A549 (cell line): Measurements from ENCODE around the gene SLC6A18.

ENCODE experiments used
- CEBPB ChIP-seq, 2 experiments: fragments of >200 bp in 1 of 2; sonication (Bioruptor Twin) in 1 of 2; formaldehyde crosslinking in 1 of 2; IDR thresholded peaks; 2 replicates each; pipeline ENCODE4 v1.6.1; 2012 to 2016
- CHD4 ChIP-seq: fragments of 200-600 bp; sonication (generic); IDR thresholded peaks from 2 replicates; pipeline ENCODE4 v1.6.1; 2016; ENCODE audit warnings: antibody characterized with exemption, mild to moderate bottlenecking, borderline replicate concordance
- GATA3 ChIP-seq: IDR thresholded peaks from 2 replicates; pipeline ENCODE4 v1.6.1; 2012; ENCODE audit warnings: borderline replicate concordance
- JUN ChIP-seq, 2 experiments: fragments of >200 bp; sonication (Bioruptor Twin); formaldehyde crosslinking; IDR thresholded peaks; 2 replicates in 1 of 2; 3 replicates in 1 of 2; pipeline ENCODE4 v1.6.1; 2016 to 2017
- JUNB ChIP-seq: fragments of >200 bp; sonication (Bioruptor Twin); formaldehyde crosslinking; IDR thresholded peaks from 2 replicates; pipeline ENCODE4 v1.6.1; 2016
- MAFK ChIP-seq: fragments of 450-650 bp; IDR thresholded peaks from 2 replicates; pipeline ENCODE4 v1.6.1; 2014; ENCODE audit not compliant: partially characterized antibody
- NR3C1 ChIP-seq: fragments of >200 bp; sonication (Bioruptor Twin); formaldehyde crosslinking; IDR thresholded peaks from 3 replicates; pipeline ENCODE4 v1.6.1; 2017
- POLR2A ChIP-seq: IDR thresholded peaks from 2 replicates; pipeline ENCODE4 v1.6.1; 2012; ENCODE audit warnings: mild to moderate bottlenecking, low read length
- RAD21 ChIP-seq, 2 experiments: fragments of >200 bp in 1 of 2; sonication (Bioruptor Twin) in 1 of 2; formaldehyde crosslinking in 1 of 2; IDR thresholded peaks in 1 of 2; conservative IDR thresholded peaks in 1 of 2; 2 replicates in 1 of 2; 3 replicates in 1 of 2; pipeline ENCODE4 v1.6.1; 2012 to 2018; ENCODE audit warnings: inconsistent platforms in 1 of 2
- SMC3 ChIP-seq: fragments of >200 bp; sonication (Bioruptor Twin); formaldehyde crosslinking; IDR thresholded peaks from 3 replicates; pipeline ENCODE4 v1.6.1; 2018; ENCODE audit warnings: inconsistent platforms
- TF ChIP-seq, protein P1 (sequence below): fragments of >200 bp; sonication (Bioruptor Twin); formaldehyde crosslinking; IDR thresholded peaks from 3 replicates; pipeline ENCODE4 v1.5.1; 2016
- TF ChIP-seq, protein P2 (sequence below): fragments of 450-650 bp; IDR thresholded peaks from 2 replicates; pipeline ENCODE4 v1.6.1; 2014; ENCODE audit warnings: antibody characterized with exemption
- TF ChIP-seq, protein P3 (sequence below): IDR thresholded peaks from 2 replicates; pipeline ENCODE4 v1.6.1; 2012

DNA sequence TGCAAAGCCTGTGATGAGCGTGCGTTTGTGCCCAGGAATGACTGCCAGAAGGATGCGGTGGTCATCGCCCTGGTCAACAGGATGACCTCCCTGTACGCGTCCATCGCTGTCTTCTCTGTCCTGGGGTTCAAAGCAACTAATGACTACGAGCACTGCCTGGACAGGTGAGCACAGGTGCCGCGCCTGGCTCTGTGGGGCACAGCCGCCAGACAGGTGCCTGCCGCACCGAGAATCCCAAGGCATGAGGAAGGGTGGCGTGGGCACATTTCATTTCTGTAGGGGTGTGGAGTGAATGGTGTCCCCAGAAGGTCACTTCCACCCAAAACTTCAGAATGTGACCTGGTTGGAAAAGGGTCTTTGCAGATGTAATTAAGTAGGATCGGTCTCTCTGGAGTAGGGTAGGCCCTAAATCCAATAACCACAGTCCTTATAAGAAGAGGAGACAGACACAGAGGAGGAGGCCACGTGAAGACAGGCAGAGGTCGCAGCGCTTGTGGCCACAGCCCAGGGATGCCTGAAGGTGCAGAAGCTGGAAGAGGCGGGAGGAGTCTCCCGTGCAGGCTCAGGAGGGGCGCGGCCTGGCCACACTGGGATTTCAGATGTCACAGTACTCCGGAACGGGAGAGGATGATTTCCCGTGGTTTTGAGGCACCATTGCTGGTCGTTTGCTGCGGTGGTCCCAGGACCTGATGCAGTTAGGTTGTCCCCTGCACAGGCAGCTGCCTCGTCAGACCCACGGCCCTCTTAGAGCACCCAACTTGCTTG is 15.5 kb downstream of the SLC6A18 start:
- TF ChIP-seq JUN (IDR thresholded peaks at IDR 0.05) (no peak), SMC3 (no peak), POLR2A (no peak), CEBPB (IDR thresholded peaks at IDR 0.05) (no peak), RAD21 (conservative IDR thresholded peaks at IDR 0.05 in 1 of 2, IDR thresholded peaks at IDR 0.05 in 1 of 2) (no peak), NR3C1 (no peak), MAFK (no peak), CHD4 (no peak), GATA3 (no peak), JUNB (no peak)
- TF ChIP-seq, protein P1, sequence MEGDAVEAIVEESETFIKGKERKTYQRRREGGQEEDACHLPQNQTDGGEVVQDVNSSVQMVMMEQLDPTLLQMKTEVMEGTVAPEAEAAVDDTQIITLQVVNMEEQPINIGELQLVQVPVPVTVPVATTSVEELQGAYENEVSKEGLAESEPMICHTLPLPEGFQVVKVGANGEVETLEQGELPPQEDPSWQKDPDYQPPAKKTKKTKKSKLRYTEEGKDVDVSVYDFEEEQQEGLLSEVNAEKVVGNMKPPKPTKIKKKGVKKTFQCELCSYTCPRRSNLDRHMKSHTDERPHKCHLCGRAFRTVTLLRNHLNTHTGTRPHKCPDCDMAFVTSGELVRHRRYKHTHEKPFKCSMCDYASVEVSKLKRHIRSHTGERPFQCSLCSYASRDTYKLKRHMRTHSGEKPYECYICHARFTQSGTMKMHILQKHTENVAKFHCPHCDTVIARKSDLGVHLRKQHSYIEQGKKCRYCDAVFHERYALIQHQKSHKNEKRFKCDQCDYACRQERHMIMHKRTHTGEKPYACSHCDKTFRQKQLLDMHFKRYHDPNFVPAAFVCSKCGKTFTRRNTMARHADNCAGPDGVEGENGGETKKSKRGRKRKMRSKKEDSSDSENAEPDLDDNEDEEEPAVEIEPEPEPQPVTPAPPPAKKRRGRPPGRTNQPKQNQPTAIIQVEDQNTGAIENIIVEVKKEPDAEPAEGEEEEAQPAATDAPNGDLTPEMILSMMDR: no peak
- TF ChIP-seq, protein P2, sequence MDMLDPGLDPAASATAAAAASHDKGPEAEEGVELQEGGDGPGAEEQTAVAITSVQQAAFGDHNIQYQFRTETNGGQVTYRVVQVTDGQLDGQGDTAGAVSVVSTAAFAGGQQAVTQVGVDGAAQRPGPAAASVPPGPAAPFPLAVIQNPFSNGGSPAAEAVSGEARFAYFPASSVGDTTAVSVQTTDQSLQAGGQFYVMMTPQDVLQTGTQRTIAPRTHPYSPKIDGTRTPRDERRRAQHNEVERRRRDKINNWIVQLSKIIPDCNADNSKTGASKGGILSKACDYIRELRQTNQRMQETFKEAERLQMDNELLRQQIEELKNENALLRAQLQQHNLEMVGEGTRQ: no peak
- TF ChIP-seq, protein P3, sequence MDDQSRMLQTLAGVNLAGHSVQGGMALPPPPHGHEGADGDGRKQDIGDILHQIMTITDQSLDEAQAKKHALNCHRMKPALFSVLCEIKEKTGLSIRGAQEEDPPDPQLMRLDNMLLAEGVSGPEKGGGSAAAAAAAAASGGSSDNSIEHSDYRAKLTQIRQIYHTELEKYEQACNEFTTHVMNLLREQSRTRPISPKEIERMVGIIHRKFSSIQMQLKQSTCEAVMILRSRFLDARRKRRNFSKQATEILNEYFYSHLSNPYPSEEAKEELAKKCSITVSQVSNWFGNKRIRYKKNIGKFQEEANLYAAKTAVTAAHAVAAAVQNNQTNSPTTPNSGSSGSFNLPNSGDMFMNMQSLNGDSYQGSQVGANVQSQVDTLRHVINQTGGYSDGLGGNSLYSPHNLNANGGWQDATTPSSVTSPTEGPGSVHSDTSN: no peak
